GM12891 (cell line): Measurements from ENCODE around the gene ABCA9.

Experiments used
- POLR2A ChIP-seq: IDR thresholded peaks from 2 replicates; pipeline ENCODE4 v1.6.1; 2011; ENCODE audit warnings: low read depth, low read length, control low read depth
- POLR2AphosphoS5 ChIP-seq: IDR thresholded peaks from 2 replicates; pipeline ENCODE4 v1.6.1; 2011; ENCODE audit warnings: low read depth, low read length, control low read depth

DNA sequence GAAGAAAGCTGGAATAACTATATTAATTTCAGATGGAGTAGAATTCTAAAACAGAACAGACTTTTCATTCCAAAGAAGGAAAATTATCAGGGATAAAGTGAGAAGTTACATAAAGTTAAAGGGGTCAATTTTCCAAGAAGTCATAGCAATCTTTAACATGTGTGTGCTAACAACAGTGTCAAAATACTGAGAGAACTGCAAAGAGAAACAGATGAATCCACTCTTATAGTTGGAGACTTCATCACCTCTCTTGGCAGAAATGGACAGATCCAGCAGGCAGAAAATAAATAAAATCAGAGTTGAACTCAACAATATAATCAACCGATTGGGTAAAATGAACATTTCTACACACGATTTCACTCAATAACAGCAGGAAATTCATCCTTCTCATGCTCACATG, 5.4 kb downstream of the ABCA9 start:
- TF ChIP-seq POLR2A (no peak), POLR2AphosphoS5 (no peak)
